ENCODE data around the gene NCF2.

The NCF2 gene

GRCh38 chr1:183550915-183551314, 39.3 kb downstream of the NCF2 start:
- DNase-seq (ENCODE audit: extremely low spot score), result no peak
- TF ChIP-seq CTCF (IDR thresholded peaks at IDR 0.05; ENCODE audit: control extremely low read depth, extremely low read depth, low read depth, missing control alignments), result no peak
- ChIA-PET CTCF (interaction anchor here (1.0 to 1.1 kb wide), 4 partner anchors 11 to 58 kb away, joined by 3 read pairs; no protein-coding TSS in a partner anchor), POLR2A (no interaction called here)

- no peak for TF ChIP-seq CTCF (IDR thresholded peaks at IDR 0.05; ENCODE audit: control extremely low read depth, extremely low read depth, low read depth, missing control alignments)
- DNase-seq (ENCODE audit: extremely low spot score), result no peak
- ChIA-PET CTCF (interaction anchor here (0.9 to 1.1 kb wide), 2 partner anchors 15 to 21 kb away, joined by 3 to 4 read pairs; no protein-coding TSS in a partner anchor), POLR2A (no interaction called here)
These were observed 42.1 kb downstream of the NCF2 start for GRCh38 chr1:183548116-183548515.

- CTCF ChIA-PET, result no interaction called here
- DNase-seq (ENCODE audit: extremely low spot score), result no peak
- no peak for TF ChIP-seq CTCF (IDR thresholded peaks at IDR 0.05; ENCODE audit: control extremely low read depth, extremely low read depth, low read depth, missing control alignments)
- POLR2A ChIA-PET, result interaction anchor here (0.6 kb wide), 1 partner anchor 286 kb away, joined by 3 read pairs; no protein-coding TSS in a partner anchor
These were observed 43.8 kb downstream of the NCF2 start for GRCh38 chr1:183546427-183546826.

- POLR2A ChIA-PET, result no interaction called here
- CTCF ChIA-PET, result interaction anchor here (1.1 to 2.1 kb wide), 4 partner anchors 10 to 238 kb away, joined by 3 to 7 read pairs (median 4); no protein-coding TSS in a partner anchor
- no peak for TF ChIP-seq CTCF (IDR thresholded peaks at IDR 0.05; ENCODE audit: control extremely low read depth, extremely low read depth, low read depth, missing control alignments)
- no peak for DNase-seq (ENCODE audit: extremely low spot score)
These were observed 45.5 kb downstream of the NCF2 start for GRCh38 chr1:183544598-183545297.

GRCh38 chr1:183543619-183544204, 46.5 kb downstream of the NCF2 start:
- ChIA-PET POLR2A (no interaction called here), CTCF (no interaction called here)
- DNase-seq (ENCODE audit: extremely low spot score), result peak; percentile 23
- TF ChIP-seq CTCF (IDR thresholded peaks at IDR 0.05; ENCODE audit: control extremely low read depth, extremely low read depth, low read depth, missing control alignments), result peak; percentile 66

GRCh38 chr1:183537405-183537804, 52.9 kb downstream of the NCF2 start:
- no peak for TF ChIP-seq CTCF (IDR thresholded peaks at IDR 0.05; ENCODE audit: control extremely low read depth, extremely low read depth, low read depth, missing control alignments)
- ChIA-PET POLR2A (no interaction called here), CTCF (interaction anchor here (3.1 kb wide), 1 partner anchor 15 kb away, joined by 11 read pairs; no protein-coding TSS in a partner anchor)
- DNase-seq (ENCODE audit: extremely low spot score), result no peak
